ENCODE results near the gene CACNG8.

- TF ChIP-seq, protein P1, sequence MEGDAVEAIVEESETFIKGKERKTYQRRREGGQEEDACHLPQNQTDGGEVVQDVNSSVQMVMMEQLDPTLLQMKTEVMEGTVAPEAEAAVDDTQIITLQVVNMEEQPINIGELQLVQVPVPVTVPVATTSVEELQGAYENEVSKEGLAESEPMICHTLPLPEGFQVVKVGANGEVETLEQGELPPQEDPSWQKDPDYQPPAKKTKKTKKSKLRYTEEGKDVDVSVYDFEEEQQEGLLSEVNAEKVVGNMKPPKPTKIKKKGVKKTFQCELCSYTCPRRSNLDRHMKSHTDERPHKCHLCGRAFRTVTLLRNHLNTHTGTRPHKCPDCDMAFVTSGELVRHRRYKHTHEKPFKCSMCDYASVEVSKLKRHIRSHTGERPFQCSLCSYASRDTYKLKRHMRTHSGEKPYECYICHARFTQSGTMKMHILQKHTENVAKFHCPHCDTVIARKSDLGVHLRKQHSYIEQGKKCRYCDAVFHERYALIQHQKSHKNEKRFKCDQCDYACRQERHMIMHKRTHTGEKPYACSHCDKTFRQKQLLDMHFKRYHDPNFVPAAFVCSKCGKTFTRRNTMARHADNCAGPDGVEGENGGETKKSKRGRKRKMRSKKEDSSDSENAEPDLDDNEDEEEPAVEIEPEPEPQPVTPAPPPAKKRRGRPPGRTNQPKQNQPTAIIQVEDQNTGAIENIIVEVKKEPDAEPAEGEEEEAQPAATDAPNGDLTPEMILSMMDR (IDR thresholded peaks at IDR 0.05), result no peak
- TF ChIP-seq POLR2A (IDR thresholded peaks at IDR 0.05), result no peak
- TF ChIP-seq EP300 (IDR thresholded peaks at IDR 0.05), result no peak
Observed at GRCh38 chr19:53983457-53984289, 20.9 kb downstream of the CACNG8 start.

Data from ovary (tissue), 3 donors.